K562 (cell line): ENCODE results near the gene ZNF831. TPM values are rescaled to one million over a fixed set of nuclear protein-coding genes. Genes with fewer than 3 reads are reported as not detected.

Experiments used
- ATAC-seq: fragments of 200-7000 bp; cut with Tn5 transposase; 3 replicates; pipeline ENCODE4 v1.9.1; 2020; ENCODE audit warnings: moderate library complexity
- BruUV-seq: library from RNA; stranded (reverse); fragments of 400-500 nt; replicated peaks from 2 replicates; lab custom pipeline; 2021; lab: Mats Ljungman, UMichigan
- CTCF ChIA-PET: fragments of 300-600 bp; formaldehyde crosslinking; extraction: SDS; loops from one replicate; lab custom pipeline; 2021; ENCODE audit warnings: low intra/inter-chr PET ratio; lab: Yijun Ruan, JAX
- POLR2A ChIA-PET: fragments of 300-600, 350-650 bp; sonication (Branson Sonifier 250); formaldehyde crosslinking; extraction: SDS; loops from one replicate; lab custom pipeline; 2021; ENCODE audit warnings: antibody characterized with exemption, inconsistent platforms; lab: Yijun Ruan, JAX
- DNase-seq, 4 experiments: peaks; one replicate each; pipeline versions ENCODE4 v3.0.0 to v3.0.0-alpha.2; 2011 to 2018; ENCODE audit warnings: low spot score in 3 of 4, mixed read lengths in 3 of 4; ENCODE audit errors: extremely low read depth in 1 of 4
- FAIRE-seq: peaks from 2 replicates; lab custom pipeline; 2011; peaks lifted over from hg19 to GRCh38; lab: Jason Lieb, UNC
- H2AFZ ChIP-seq: 2 replicates; pipeline ENCODE4 v1.6.0; 2011; ENCODE audit warnings: low read depth, low read length, control low read depth, inconsistent platforms
- H3K27ac ChIP-seq: fragments of 200-600 bp; 3 replicates; pipeline ENCODE4 v1.8.0; 2011; ENCODE audit warnings: low read depth, mild to moderate bottlenecking, control low read depth, inconsistent platforms, low read length, moderate library complexity, mixed read lengths; ENCODE audit errors: extremely low read depth
- H3K27me3 ChIP-seq, 2 experiments: fragments of 300-600 bp in 1 of 2; 2 replicates in 1 of 2; 3 replicates in 1 of 2; pipeline versions ENCODE4 v1.6.0 to v1.8.0; 2011; ENCODE audit warnings: inconsistent platforms in 2 of 2, low read length in 2 of 2, mild to moderate bottlenecking in 1 of 2, mixed read lengths in 1 of 2, moderate library complexity in 1 of 2; ENCODE audit not compliant: control insufficient read depth in 2 of 2, insufficient read depth in 2 of 2
- H3K36me3 ChIP-seq: fragments of 300-600 bp; 3 replicates; pipeline ENCODE4 v1.8.0; 2011; ENCODE audit warnings: mild to moderate bottlenecking, low read length, inconsistent platforms; ENCODE audit not compliant: control insufficient read depth, insufficient read depth
- H3K4me1 ChIP-seq, 2 experiments: fragments of 200-600 bp in 1 of 2; replicated peaks in 1 of 2; 2 replicates in 1 of 2; 3 replicates in 1 of 2; pipeline versions ENCODE4 v1.5.1 to v1.8.0; 2011; ENCODE audit warnings: inconsistent platforms in 2 of 2, low read length in 2 of 2, mild to moderate bottlenecking in 1 of 2, mixed read lengths in 1 of 2, moderate library complexity in 1 of 2; ENCODE audit not compliant: control insufficient read depth in 2 of 2, insufficient read depth in 2 of 2
- H3K4me2 ChIP-seq: 2 replicates; pipeline ENCODE4 v1.6.1; 2011; ENCODE audit warnings: low read length, control low read depth, inconsistent platforms, mixed read lengths; ENCODE audit not compliant: insufficient read depth
- H3K4me3 ChIP-seq: fragments of 200-600 bp; sonication (generic), shearing (Covaris generic); 2 replicates; pipeline ENCODE4 v1.5.1; 2016; ENCODE audit warnings: control low read depth, inconsistent platforms
- H3K79me2 ChIP-seq: fragments of 200-600 bp; 3 replicates; pipeline ENCODE4 v1.8.0; 2011; ENCODE audit warnings: low read length, inconsistent platforms; ENCODE audit not compliant: control insufficient read depth, insufficient read depth
- H3K9ac ChIP-seq, 2 experiments: 2 replicates each; pipeline versions ENCODE4 v1.6.0 to v1.6.1; 2011; ENCODE audit warnings: low read depth in 2 of 2, low read length in 2 of 2, control low read depth in 1 of 2, inconsistent platforms in 1 of 2, mild to moderate bottlenecking in 1 of 2, mixed read lengths in 1 of 2; ENCODE audit not compliant: insufficient read depth in 1 of 2
- H3K9me1 ChIP-seq: one replicate; pipeline ENCODE4 v1.6.0; 2011; ENCODE audit warnings: inconsistent platforms, mild to moderate bottlenecking, low read length, moderate library complexity; ENCODE audit not compliant: control insufficient read depth, insufficient read depth
- H3K9me3 ChIP-seq: replicated peaks from 2 replicates; pipeline ENCODE4 v1.5.1; 2011; ENCODE audit warnings: low read depth, low read length, inconsistent platforms; ENCODE audit not compliant: control insufficient read depth, insufficient read depth
- H4K20me1 ChIP-seq: replicated peaks from 2 replicates; pipeline ENCODE4 v1.6.1; 2011; ENCODE audit warnings: low read length, inconsistent platforms, mixed read lengths; ENCODE audit not compliant: control insufficient read depth, insufficient read depth
- BRF1 ChIP-seq: IDR thresholded peaks from 3 replicates; pipeline ENCODE4 v1.6.1; 2011; ENCODE audit warnings: borderline replicate concordance, mild to moderate bottlenecking; ENCODE audit not compliant: insufficient read length; ENCODE audit errors: extremely low read depth
- KDM2B ChIP-seq: fragments of 250-450 bp; sonication (Bioruptor Pico); IDR thresholded peaks from 2 replicates; pipeline ENCODE4 v1.8.0; 2021; ENCODE audit warnings: mild to moderate bottlenecking, moderate library complexity
- MAFG ChIP-seq: fragments of 450-650 bp; conservative IDR thresholded peaks from 2 replicates; pipeline ENCODE4 v1.6.1; 2016; ENCODE audit warnings: missing genetic modification characterization, missing compliant biosample characterization
- WGBS: fragments of 100-300 bp; shearing (Covaris generic); methylation state at CpG from one replicate; pipeline ENCODE4 v1.1.6; 2016; ENCODE audit warnings: low coverage, mixed read lengths; ENCODE audit not compliant: insufficient coverage; ENCODE audit errors: missing lambda C conversion rate; 5-methylcytosine and 5-hydroxymethylcytosine counted together
- in situ Hi-C: fragments of 300-500 bp; cut with MboI; formaldehyde crosslinking; loops from 4 replicates; pipeline ENCODE4 v1.15.0; 2018; ENCODE audit warnings: inconsistent platforms, mixed read lengths
- intact Hi-C: fragments of 100-400 bp; cut with micrococcal nuclease; formaldehyde crosslinking; loops from 2 replicates; pipeline ENCODE4 v1.14.2; 2022
- polyA plus RNA-seq, 8 experiments: library from polyadenylated mRNA; depleted of rRNA in 4 of 8; stranded (reverse) in 5 of 8; unstranded in 3 of 8; fragments of >200 nt; fragmentation: Nextera tagmentation in 2 of 8; fragmentation: Illumina TruSeq in 1 of 8; extraction: Ambion mirVana in 2 of 8; extraction: Trizol in 1 of 8; gene quantifications; 2 replicates each; pipeline versions ENCODE4 v1.2.1 to v1.2.3, GENCODE V29; 2011 to 2014; ENCODE audit warnings: inconsistent platforms in 1 of 8, missing spikeins in 1 of 8
- total RNA-seq, 7 experiments: library from RNA; depleted of rRNA in 6 of 7; stranded (reverse); fragments of >200 nt in 6 of 7; fragmentation: Illumina TruSeq in 2 of 7; extraction: Trizol in 2 of 7; gene quantifications; 2 replicates each; pipeline versions ENCODE4 v1.2.1 to v1.2.3, GENCODE V29; 2011 to 2021; ENCODE audit warnings: low replicate concordance in 1 of 7
- TF ChIP-seq, protein P1 (sequence below): fragments of 450-650 bp; IDR thresholded peaks from 2 replicates; pipeline ENCODE4 v1.6.1; 2014; ENCODE audit warnings: low read depth, mild to moderate bottlenecking, moderate library complexity, borderline replicate concordance

Gene ZNF831
- total and polyA plus RNA-seq, 9 of the 15 experiments (the other 6 are each of a cell fraction or from before 2014, with no cell fraction given) = not detected

DNA sequence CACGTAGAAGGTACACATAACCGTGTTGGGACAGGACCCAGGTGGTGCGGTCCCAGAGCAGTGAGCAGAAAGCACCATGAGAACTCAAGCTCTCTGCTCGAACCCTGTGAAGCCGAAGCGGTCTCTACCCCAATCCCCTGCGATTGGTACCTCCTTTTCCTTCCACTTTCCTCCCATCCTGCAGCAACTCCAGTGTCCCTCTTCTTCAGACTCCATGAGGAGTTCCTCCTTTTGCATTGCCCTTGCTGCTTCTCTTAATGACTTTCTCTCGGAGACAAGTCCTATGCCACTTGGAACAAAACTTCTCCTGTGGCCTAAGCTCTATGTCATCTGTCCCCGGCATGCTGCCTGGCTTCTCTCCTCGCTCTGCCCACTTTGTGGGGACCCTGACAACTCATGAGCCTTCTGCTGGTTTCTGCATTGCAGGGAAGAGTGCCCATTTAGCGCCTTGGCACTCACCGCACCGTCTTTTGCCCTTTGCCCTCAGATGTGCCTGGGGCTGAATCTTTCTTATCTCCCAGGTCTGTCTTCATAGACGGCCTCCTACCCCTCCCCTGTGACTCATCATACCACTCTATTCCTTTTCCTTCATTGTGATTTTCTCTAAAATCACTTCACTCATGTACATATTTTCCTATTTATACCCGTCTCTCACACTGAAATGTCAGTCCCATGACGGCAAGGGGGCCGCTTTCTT is 9.2 kb upstream of the ZNF831 start:
- DNase-seq (no peak), ATAC-seq (no peak), FAIRE-seq (no peak)
- H4K20me1 ChIP-seq = peaks cover 21% of the 10 kb centered on the region
- in situ Hi-C loops = no loop called here
- no peak overlapping the region for H2AFZ ChIP-seq
- no peak overlapping the region for H3K9ac ChIP-seq
- no peaks in the 10 kb centered on the region for H3K36me3 ChIP-seq
- WGBS = under 1% methylated on average over 17 of the region's 17 CpGs
- H3K27me3 ChIP-seq = peaks cover 27 to 60% of the 10 kb centered on the region in 2 experiments
- CTCF ChIA-PET = no interaction called here
- no peaks in the 10 kb centered on the region for H3K9me3 ChIP-seq
- no peak overlapping the region for H3K4me3 ChIP-seq
- H3K27ac ChIP-seq = no peak overlapping the region
- H3K4me1 ChIP-seq = no peaks in the 10 kb centered on the region
- BruUV-seq = no TSS peak
- TF ChIP-seq MAFG (tag) = no peak
- TF ChIP-seq BRF1 = no peak
- TF ChIP-seq, protein P1, sequence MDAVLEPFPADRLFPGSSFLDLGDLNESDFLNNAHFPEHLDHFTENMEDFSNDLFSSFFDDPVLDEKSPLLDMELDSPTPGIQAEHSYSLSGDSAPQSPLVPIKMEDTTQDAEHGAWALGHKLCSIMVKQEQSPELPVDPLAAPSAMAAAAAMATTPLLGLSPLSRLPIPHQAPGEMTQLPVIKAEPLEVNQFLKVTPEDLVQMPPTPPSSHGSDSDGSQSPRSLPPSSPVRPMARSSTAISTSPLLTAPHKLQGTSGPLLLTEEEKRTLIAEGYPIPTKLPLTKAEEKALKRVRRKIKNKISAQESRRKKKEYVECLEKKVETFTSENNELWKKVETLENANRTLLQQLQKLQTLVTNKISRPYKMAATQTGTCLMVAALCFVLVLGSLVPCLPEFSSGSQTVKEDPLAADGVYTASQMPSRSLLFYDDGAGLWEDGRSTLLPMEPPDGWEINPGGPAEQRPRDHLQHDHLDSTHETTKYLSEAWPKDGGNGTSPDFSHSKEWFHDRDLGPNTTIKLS = no peak
- no peak for TF ChIP-seq KDM2B
- POLR2A ChIA-PET = interaction anchor here (0.6 kb wide), 1 partner anchor 811 kb away, joined by 3 read pairs; no protein-coding TSS in a partner anchor
- no peaks in the 10 kb centered on the region for H3K9me1 ChIP-seq
- no peak overlapping the region for H3K4me2 ChIP-seq
- intact Hi-C loops = no loop called here
- no peaks in the 10 kb centered on the region for H3K79me2 ChIP-seq
